8988T (cell line): Measurements from ENCODE around the gene AP1B1.
"Not testable (repeated sequence)": the region's sequence is repeated elsewhere in the genome, so short reads cannot be mapped to it uniquely, and the experiment has no call there.

Experiments
- DNase-seq: peaks from one replicate; pipeline ENCODE4 v3.0.0; 2011

Gene AP1B1

GRCh38 chr22:29387921-29388758 lies at the start of gene AP1B1:
Gene AP1B1, minus strand, starts transcription at chr22:29388570. Its CDS starts 21,327 bp downstream, at chr22:29367243.
- peak; percentile 88 for DNase-seq

- DNase-seq: no peak
Measured at GRCh38 chr22:29435236-29436136, 47.1 kb upstream of the AP1B1 start.

GRCh38 chr22:29434288-29434687 lies 45.9 kb upstream of the AP1B1 start:
- no peak for DNase-seq

GRCh38 chr22:29433856-29434255 lies 45.5 kb upstream of the AP1B1 start:
- no peak for DNase-seq

- DNase-seq: no peak
Measured at GRCh38 chr22:29431986-29432385, 43.6 kb upstream of the AP1B1 start.

- no peak for DNase-seq
Measured at GRCh38 chr22:29427176-29427760, 38.9 kb upstream of the AP1B1 start.

GRCh38 chr22:29426476-29426875 lies 38.1 kb upstream of the AP1B1 start:
- no peak for DNase-seq

- not testable (repeated sequence) for DNase-seq
Measured at GRCh38 chr22:29418704-29419103, 30.3 kb upstream of the AP1B1 start.

- not testable (repeated sequence) for DNase-seq
Measured at GRCh38 chr22:29414951-29415591, 26.7 kb upstream of the AP1B1 start.

- DNase-seq: not testable (repeated sequence)
Measured at GRCh38 chr22:29412772-29413171, 24.4 kb upstream of the AP1B1 start.

- not testable (repeated sequence) for DNase-seq
Measured at GRCh38 chr22:29411569-29412211, 23.3 kb upstream of the AP1B1 start.

GRCh38 chr22:29408940-29409339 lies 20.6 kb upstream of the AP1B1 start:
- no peak for DNase-seq

- DNase-seq: not testable (repeated sequence)
Measured at GRCh38 chr22:29401538-29401937, 13.2 kb upstream of the AP1B1 start.

- DNase-seq: no peak
Measured at GRCh38 chr22:29400576-29400975, 12.2 kb upstream of the AP1B1 start.

GRCh38 chr22:29397791-29398190 lies 9.4 kb upstream of the AP1B1 start:
- no peak for DNase-seq

GRCh38 chr22:29396126-29396525 lies 7.8 kb upstream of the AP1B1 start:
- no peak for DNase-seq

- peak; percentile 51 for DNase-seq
Measured at GRCh38 chr22:29394931-29395581, 6.7 kb upstream of the AP1B1 start.

GRCh38 chr22:29393019-29393608 lies 4.7 kb upstream of the AP1B1 start:
- no peak for DNase-seq

- DNase-seq: no peak
Measured at GRCh38 chr22:29391546-29391945, 3.2 kb upstream of the AP1B1 start.

- no peak for DNase-seq
Measured at GRCh38 chr22:29390270-29390669, 1.9 kb upstream of the AP1B1 start.

- no peak for DNase-seq
Measured at GRCh38 chr22:29388759-29389090, 355 bp upstream of the AP1B1 start.
